Forelimb muscle (tissue), 1 donor: ENCODE data around the gene TTBK2. TPM values are rescaled to one million over a fixed set of nuclear protein-coding genes. Genes with fewer than 3 reads are reported as not detected.

Experiments used
- DNase-seq: peaks from one replicate; pipeline ENCODE4 v3.0.0-alpha.2; 2013; ENCODE audit warnings: low read depth
- polyA plus RNA-seq: library from polyadenylated mRNA; unstranded; fragments of 120-200 nt; gene quantifications from one replicate; pipeline ENCODE4 v1.2.1, GENCODE V29; 2013; ENCODE audit not compliant: insufficient read length

Gene TTBK2
- polyA plus RNA-seq, 1 donor = 13.2 TPM

- DNase-seq = no peak
These were observed 191.6 kb downstream of the TTBK2 start for GRCh38 chr15:42728972-42729371.

GRCh38 chr15:42728560-42728959 lies 192.0 kb downstream of the TTBK2 start:
- no peak for DNase-seq

- DNase-seq = no peak
These were observed 192.7 kb downstream of the TTBK2 start for GRCh38 chr15:42727750-42728381.

GRCh38 chr15:42726114-42726513 lies 194.5 kb downstream of the TTBK2 start:
- DNase-seq = no peak

GRCh38 chr15:42725331-42725903 lies 195.2 kb downstream of the TTBK2 start:
- DNase-seq = no peak

GRCh38 chr15:42724276-42724675 lies 196.3 kb downstream of the TTBK2 start:
- no peak for DNase-seq

- no peak for DNase-seq
These were observed 197.5 kb downstream of the TTBK2 start for GRCh38 chr15:42723068-42723467.

GRCh38 chr15:42721916-42722315 lies 198.7 kb downstream of the TTBK2 start:
- DNase-seq = no peak

- DNase-seq = no peak
These were observed 199.6 kb downstream of the TTBK2 start for GRCh38 chr15:42721016-42721415.

- no peak for DNase-seq
These were observed 200.5 kb downstream of the TTBK2 start for GRCh38 chr15:42720071-42720470.

- no peak for DNase-seq
These were observed 201.5 kb downstream of the TTBK2 start for GRCh38 chr15:42719043-42719442.

- DNase-seq = no peak
These were observed 204.0 kb downstream of the TTBK2 start for GRCh38 chr15:42716626-42717025.

- DNase-seq = no peak
These were observed 204.5 kb downstream of the TTBK2 start for GRCh38 chr15:42716125-42716524.

- DNase-seq = no peak
These were observed 208.0 kb downstream of the TTBK2 start for GRCh38 chr15:42712584-42712983.

GRCh38 chr15:42711746-42712145 lies 208.8 kb downstream of the TTBK2 start:
- DNase-seq = no peak

GRCh38 chr15:42710662-42711061 lies 209.9 kb downstream of the TTBK2 start:
- DNase-seq = no peak

- no peak for DNase-seq
These were observed 212.6 kb downstream of the TTBK2 start for GRCh38 chr15:42707873-42708544.

- DNase-seq = no peak
These were observed 213.5 kb downstream of the TTBK2 start for GRCh38 chr15:42707068-42707467.

- DNase-seq = no peak
These were observed 215.2 kb downstream of the TTBK2 start for GRCh38 chr15:42705336-42705735.

GRCh38 chr15:42704492-42704926 lies 216.1 kb downstream of the TTBK2 start:
- DNase-seq = peak; percentile 11

GRCh38 chr15:42696626-42697025 lies 224.0 kb downstream of the TTBK2 start:
- no peak for DNase-seq

- no peak for DNase-seq
These were observed 225.0 kb downstream of the TTBK2 start for GRCh38 chr15:42695527-42696071.

- DNase-seq = no peak
These were observed 226.2 kb downstream of the TTBK2 start for GRCh38 chr15:42694398-42694797.
